Uterus (tissue), 2 donors: Measurements from ENCODE around the gene FGF21.

Experiments
- CTCF ChIP-seq, 4 experiments: fragments of 200-600 bp in 2 of 4; fragments of 450-650 bp in 2 of 4; sonication (generic) in 2 of 4; IDR thresholded peaks; one replicate each; pipeline ENCODE4 v1.5.1; 2016 to 2019; ENCODE audit warnings: antibody characterized with exemption in 4 of 4, mild to moderate bottlenecking in 2 of 4, moderate library complexity in 1 of 4
- POLR2A ChIP-seq, 2 donors: fragments of 450-650 bp; IDR thresholded peaks; one replicate each; pipeline ENCODE4 v1.6.1; 2016; ENCODE audit warnings: antibody characterized with exemption in 2 of 2, mild to moderate bottlenecking in 1 of 2, moderate library complexity in 1 of 2

GRCh38 chr19:48795055-48795684 is 39.8 kb downstream of the FGF21 start:
- TF ChIP-seq CTCF (IDR thresholded peaks at IDR 0.05) (peak; percentile 95 to 98 (median 97)), POLR2A (IDR thresholded peaks at IDR 0.05) (peak in 1 of 2 donors; percentile 46)
